Measurements from ENCODE around the gene KRT84. TPM values are rescaled to one million over a fixed set of nuclear protein-coding genes. Genes with fewer than 3 reads are reported as not detected.

Gene KRT84
- total RNA-seq, 1 experiment from 2014 or later, result not detected

GRCh38 chr12:52415870-52416750, 30.7 kb upstream of the KRT84 start:
- H3K27ac Mint-ChIP-seq (ENCODE audit: unreplicated experiment), result no peak overlapping the region
- H3K27me3 Mint-ChIP-seq (ENCODE audit: unreplicated experiment), result peaks cover 51% of the 10 kb centered on the region
- H3K9me3 Mint-ChIP-seq (ENCODE audit: low read depth, unreplicated experiment), result no peaks in the 10 kb centered on the region
- no peak for DNase-seq
- TF ChIP-seq, protein P1, sequence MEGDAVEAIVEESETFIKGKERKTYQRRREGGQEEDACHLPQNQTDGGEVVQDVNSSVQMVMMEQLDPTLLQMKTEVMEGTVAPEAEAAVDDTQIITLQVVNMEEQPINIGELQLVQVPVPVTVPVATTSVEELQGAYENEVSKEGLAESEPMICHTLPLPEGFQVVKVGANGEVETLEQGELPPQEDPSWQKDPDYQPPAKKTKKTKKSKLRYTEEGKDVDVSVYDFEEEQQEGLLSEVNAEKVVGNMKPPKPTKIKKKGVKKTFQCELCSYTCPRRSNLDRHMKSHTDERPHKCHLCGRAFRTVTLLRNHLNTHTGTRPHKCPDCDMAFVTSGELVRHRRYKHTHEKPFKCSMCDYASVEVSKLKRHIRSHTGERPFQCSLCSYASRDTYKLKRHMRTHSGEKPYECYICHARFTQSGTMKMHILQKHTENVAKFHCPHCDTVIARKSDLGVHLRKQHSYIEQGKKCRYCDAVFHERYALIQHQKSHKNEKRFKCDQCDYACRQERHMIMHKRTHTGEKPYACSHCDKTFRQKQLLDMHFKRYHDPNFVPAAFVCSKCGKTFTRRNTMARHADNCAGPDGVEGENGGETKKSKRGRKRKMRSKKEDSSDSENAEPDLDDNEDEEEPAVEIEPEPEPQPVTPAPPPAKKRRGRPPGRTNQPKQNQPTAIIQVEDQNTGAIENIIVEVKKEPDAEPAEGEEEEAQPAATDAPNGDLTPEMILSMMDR (IDR thresholded peaks at IDR 0.05; ENCODE audit: unreplicated experiment), result no peak
- H3K36me3 Mint-ChIP-seq (ENCODE audit: insufficient read depth, unreplicated experiment), result no peaks in the 10 kb centered on the region
- CTCF ChIA-PET, result no interaction called here
- intact Hi-C loops (cut with micrococcal nuclease; ENCODE audit: unreplicated experiment), result no loop called here
- no peak overlapping the region for H3K4me3 Mint-ChIP-seq (ENCODE audit: low read depth, unreplicated experiment)
- BruUV-seq (replicated peaks), result no TSS peak
- H3K4me1 Mint-ChIP-seq (ENCODE audit: low read depth, unreplicated experiment), result no peaks in the 10 kb centered on the region

DNA sequence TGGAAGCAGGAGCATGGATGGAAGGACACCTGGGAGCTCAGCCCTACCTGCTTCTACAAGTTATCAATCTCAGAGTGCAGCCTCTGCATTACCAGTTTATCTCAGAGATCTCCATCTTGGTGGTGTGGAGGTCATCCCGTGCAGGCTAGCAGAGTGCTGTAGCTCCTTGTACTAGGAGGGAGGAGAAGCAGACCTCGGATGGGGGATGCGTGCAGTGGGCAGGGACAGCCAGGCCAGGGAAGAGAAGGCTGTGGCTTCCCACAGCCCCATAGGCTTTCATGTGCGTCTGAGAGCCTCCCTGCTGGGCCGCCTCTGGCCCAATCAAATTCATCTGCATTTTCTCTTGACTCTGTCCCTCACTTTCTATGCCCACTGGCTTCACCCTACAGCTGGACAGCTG, 29.5 kb upstream of the KRT84 start:
- no peaks in the 10 kb centered on the region for H3K9me3 Mint-ChIP-seq (ENCODE audit: low read depth, unreplicated experiment)
- intact Hi-C loops (cut with micrococcal nuclease; ENCODE audit: unreplicated experiment), result no loop called here
- no peak overlapping the region for H3K4me3 Mint-ChIP-seq (ENCODE audit: low read depth, unreplicated experiment)
- no peaks in the 10 kb centered on the region for H3K4me1 Mint-ChIP-seq (ENCODE audit: low read depth, unreplicated experiment)
- H3K36me3 Mint-ChIP-seq (ENCODE audit: insufficient read depth, unreplicated experiment), result no peaks in the 10 kb centered on the region
- TF ChIP-seq, protein P1 (IDR thresholded peaks at IDR 0.05; ENCODE audit: unreplicated experiment), result no peak
- no peak overlapping the region for H3K27ac Mint-ChIP-seq (ENCODE audit: unreplicated experiment)
- no TSS peak for BruUV-seq (replicated peaks)
- CTCF ChIA-PET, result no interaction called here
- peaks cover 39% of the 10 kb centered on the region for H3K27me3 Mint-ChIP-seq (ENCODE audit: unreplicated experiment)
- no peak for DNase-seq

GRCh38 chr12:52413782-52414345, 28.4 kb upstream of the KRT84 start:
- no peaks in the 10 kb centered on the region for H3K9me3 Mint-ChIP-seq (ENCODE audit: low read depth, unreplicated experiment)
- CTCF ChIA-PET, result interaction anchor here (0.7 kb wide), 1 partner anchor 754 kb away, joined by 6 read pairs; no protein-coding TSS in a partner anchor
- H3K4me1 Mint-ChIP-seq (ENCODE audit: low read depth, unreplicated experiment), result no peaks in the 10 kb centered on the region
- DNase-seq, result no peak
- intact Hi-C loops (cut with micrococcal nuclease; ENCODE audit: unreplicated experiment), result no loop called here
- TF ChIP-seq, protein P1 (IDR thresholded peaks at IDR 0.05; ENCODE audit: unreplicated experiment), result no peak
- no peaks in the 10 kb centered on the region for H3K36me3 Mint-ChIP-seq (ENCODE audit: insufficient read depth, unreplicated experiment)
- H3K27me3 Mint-ChIP-seq (ENCODE audit: unreplicated experiment), result peaks cover 36% of the 10 kb centered on the region
- BruUV-seq (replicated peaks), result no TSS peak
- H3K4me3 Mint-ChIP-seq (ENCODE audit: low read depth, unreplicated experiment), result no peak overlapping the region
- no peak overlapping the region for H3K27ac Mint-ChIP-seq (ENCODE audit: unreplicated experiment)

DNA sequence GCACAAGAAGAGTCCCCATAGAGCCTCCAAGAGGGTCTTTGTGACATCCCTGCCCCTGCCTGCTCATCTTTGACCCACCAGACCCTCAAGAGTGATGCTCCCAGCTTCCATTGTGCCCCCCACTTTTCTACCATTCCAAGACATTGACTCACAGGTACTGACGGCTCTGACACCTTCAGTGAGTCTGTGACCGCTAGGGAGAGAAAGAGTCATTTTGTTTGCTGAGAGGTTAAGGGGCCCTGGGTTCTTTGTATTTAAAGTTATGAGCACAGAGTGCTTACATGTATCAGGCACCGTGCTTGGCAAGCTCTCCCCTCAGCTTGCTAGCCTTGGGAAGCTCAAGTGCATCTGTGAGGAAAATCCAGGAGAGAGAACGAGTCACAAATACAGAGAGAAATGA, 27.8 kb upstream of the KRT84 start:
- BruUV-seq (replicated peaks), result no TSS peak
- no peaks in the 10 kb centered on the region for H3K36me3 Mint-ChIP-seq (ENCODE audit: insufficient read depth, unreplicated experiment)
- no peak overlapping the region for H3K4me3 Mint-ChIP-seq (ENCODE audit: low read depth, unreplicated experiment)
- peaks cover 42% of the 10 kb centered on the region for H3K27me3 Mint-ChIP-seq (ENCODE audit: unreplicated experiment)
- no peaks in the 10 kb centered on the region for H3K9me3 Mint-ChIP-seq (ENCODE audit: low read depth, unreplicated experiment)
- intact Hi-C loops (cut with micrococcal nuclease; ENCODE audit: unreplicated experiment), result no loop called here
- no peak for DNase-seq
- no peaks in the 10 kb centered on the region for H3K4me1 Mint-ChIP-seq (ENCODE audit: low read depth, unreplicated experiment)
- H3K27ac Mint-ChIP-seq (ENCODE audit: unreplicated experiment), result no peak overlapping the region
- CTCF ChIA-PET, result no interaction called here
- TF ChIP-seq, protein P1 (IDR thresholded peaks at IDR 0.05; ENCODE audit: unreplicated experiment), result no peak
